HEK293 (cell line): Measurements from ENCODE around the gene RHOF.

ENCODE experiments used
- ZNF132 ChIP-seq: fragments of 450-650 bp; formaldehyde crosslinking; IDR thresholded peaks from 2 replicates; pipeline ENCODE4 v1.5.1; 2017; ENCODE audit warnings: missing biosample characterization, missing genetic modification characterization, borderline replicate concordance
- ZNF274 ChIP-seq, 2 experiments: fragments of 200-500 bp in 1 of 2; fragments of 450-650 bp in 1 of 2; sonication (Bioruptor generic) in 1 of 2; formaldehyde crosslinking in 1 of 2; IDR thresholded peaks; 2 replicates each; pipeline versions ENCODE4 v1.5.1 to v1.6.1; 2014 to 2016; ENCODE audit warnings: borderline replicate concordance in 1 of 2, inconsistent platforms in 1 of 2, low read length in 1 of 2, missing biosample characterization in 1 of 2, missing genetic modification characterization in 1 of 2
- ZNF776 ChIP-seq: fragments of 450-650 bp; formaldehyde crosslinking; IDR thresholded peaks from 2 replicates; pipeline ENCODE4 v1.5.0; 2017; ENCODE audit warnings: missing biosample characterization, missing genetic modification characterization, borderline replicate concordance
- TF ChIP-seq, protein P1 (sequence below): fragments of 450-650 bp; formaldehyde crosslinking; IDR thresholded peaks from 2 replicates; pipeline ENCODE4 v1.5.1; 2016; ENCODE audit warnings: missing biosample characterization, missing genetic modification characterization
- TF ChIP-seq, protein P2 (sequence below): IDR thresholded peaks from 2 replicates; pipeline ENCODE4 v1.6.1; 2011; ENCODE audit warnings: mild to moderate bottlenecking, low read depth, low read length, borderline replicate concordance

GRCh38 chr12:121810833-121811433 is 17.4 kb upstream of the RHOF start:
- TF ChIP-seq, protein P1, sequence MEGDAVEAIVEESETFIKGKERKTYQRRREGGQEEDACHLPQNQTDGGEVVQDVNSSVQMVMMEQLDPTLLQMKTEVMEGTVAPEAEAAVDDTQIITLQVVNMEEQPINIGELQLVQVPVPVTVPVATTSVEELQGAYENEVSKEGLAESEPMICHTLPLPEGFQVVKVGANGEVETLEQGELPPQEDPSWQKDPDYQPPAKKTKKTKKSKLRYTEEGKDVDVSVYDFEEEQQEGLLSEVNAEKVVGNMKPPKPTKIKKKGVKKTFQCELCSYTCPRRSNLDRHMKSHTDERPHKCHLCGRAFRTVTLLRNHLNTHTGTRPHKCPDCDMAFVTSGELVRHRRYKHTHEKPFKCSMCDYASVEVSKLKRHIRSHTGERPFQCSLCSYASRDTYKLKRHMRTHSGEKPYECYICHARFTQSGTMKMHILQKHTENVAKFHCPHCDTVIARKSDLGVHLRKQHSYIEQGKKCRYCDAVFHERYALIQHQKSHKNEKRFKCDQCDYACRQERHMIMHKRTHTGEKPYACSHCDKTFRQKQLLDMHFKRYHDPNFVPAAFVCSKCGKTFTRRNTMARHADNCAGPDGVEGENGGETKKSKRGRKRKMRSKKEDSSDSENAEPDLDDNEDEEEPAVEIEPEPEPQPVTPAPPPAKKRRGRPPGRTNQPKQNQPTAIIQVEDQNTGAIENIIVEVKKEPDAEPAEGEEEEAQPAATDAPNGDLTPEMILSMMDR (tag by site-specific recombination): no peak
- TF ChIP-seq ZNF274 (IDR thresholded peaks at IDR 0.05; ENCODE audit: low read length): no peak
- no peak for TF ChIP-seq ZNF274 (tag by site-specific recombination; IDR thresholded peaks at IDR 0.05; ENCODE audit: borderline replicate concordance)
- TF ChIP-seq, protein P2, sequence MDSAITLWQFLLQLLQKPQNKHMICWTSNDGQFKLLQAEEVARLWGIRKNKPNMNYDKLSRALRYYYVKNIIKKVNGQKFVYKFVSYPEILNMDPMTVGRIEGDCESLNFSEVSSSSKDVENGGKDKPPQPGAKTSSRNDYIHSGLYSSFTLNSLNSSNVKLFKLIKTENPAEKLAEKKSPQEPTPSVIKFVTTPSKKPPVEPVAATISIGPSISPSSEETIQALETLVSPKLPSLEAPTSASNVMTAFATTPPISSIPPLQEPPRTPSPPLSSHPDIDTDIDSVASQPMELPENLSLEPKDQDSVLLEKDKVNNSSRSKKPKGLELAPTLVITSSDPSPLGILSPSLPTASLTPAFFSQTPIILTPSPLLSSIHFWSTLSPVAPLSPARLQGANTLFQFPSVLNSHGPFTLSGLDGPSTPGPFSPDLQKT: no peak
- no peak for TF ChIP-seq ZNF776
- no peak for TF ChIP-seq ZNF132
